ENCODE data around the gene PTH2R. TPM values are rescaled to one million over a fixed set of nuclear protein-coding genes. Genes with fewer than 3 reads are reported as not detected.

The PTH2R gene
- total and polyA plus RNA-seq, 2 donors (not counting 1 experiment from before 2014, with no cell fraction given): not detected

DNA sequence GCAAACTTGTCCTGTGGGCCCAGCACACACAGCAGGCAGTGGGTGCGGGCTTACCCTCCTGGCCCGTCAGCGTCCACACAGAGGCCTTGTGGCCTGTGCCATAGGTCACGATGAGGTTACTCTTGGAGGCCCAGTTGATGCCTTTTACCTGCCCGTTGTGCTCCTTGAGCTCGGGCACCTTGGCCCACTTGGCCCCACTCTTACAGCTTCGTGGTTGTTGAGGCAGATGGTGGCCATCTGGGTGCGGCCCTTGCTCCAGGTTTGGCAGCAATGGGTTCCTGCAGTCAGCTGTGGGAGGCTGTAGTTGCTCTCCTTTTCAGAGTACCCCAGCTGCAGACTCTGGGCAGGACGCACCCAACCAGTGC lies 45.5 kb upstream of the PTH2R start:
- H3K79me2 ChIP-seq (ENCODE audit: control insufficient read depth, insufficient read depth, low read length): no peaks in the 10 kb centered on the region
- no peaks in the 10 kb centered on the region for H3K36me3 ChIP-seq (ENCODE audit: control insufficient read depth, insufficient read depth, low read length)
- no peak for DNase-seq (ENCODE audit: low read depth in 2 of 2)
- no peak overlapping the region for H3K4me3 ChIP-seq (replicated peaks in 1 of 4; ENCODE audit: control extremely low read depth in 1 of 4, insufficient read depth in 1 of 4, low read depth in 3 of 4, low read length in 4 of 4)
- no peaks in the 10 kb centered on the region for H3K27me3 ChIP-seq (ENCODE audit: control insufficient read depth, insufficient read depth, low read length)
- no peak overlapping the region for H3K4me2 ChIP-seq (ENCODE audit: extremely low read depth, insufficient read depth, low read length)
- TF ChIP-seq, protein P1, sequence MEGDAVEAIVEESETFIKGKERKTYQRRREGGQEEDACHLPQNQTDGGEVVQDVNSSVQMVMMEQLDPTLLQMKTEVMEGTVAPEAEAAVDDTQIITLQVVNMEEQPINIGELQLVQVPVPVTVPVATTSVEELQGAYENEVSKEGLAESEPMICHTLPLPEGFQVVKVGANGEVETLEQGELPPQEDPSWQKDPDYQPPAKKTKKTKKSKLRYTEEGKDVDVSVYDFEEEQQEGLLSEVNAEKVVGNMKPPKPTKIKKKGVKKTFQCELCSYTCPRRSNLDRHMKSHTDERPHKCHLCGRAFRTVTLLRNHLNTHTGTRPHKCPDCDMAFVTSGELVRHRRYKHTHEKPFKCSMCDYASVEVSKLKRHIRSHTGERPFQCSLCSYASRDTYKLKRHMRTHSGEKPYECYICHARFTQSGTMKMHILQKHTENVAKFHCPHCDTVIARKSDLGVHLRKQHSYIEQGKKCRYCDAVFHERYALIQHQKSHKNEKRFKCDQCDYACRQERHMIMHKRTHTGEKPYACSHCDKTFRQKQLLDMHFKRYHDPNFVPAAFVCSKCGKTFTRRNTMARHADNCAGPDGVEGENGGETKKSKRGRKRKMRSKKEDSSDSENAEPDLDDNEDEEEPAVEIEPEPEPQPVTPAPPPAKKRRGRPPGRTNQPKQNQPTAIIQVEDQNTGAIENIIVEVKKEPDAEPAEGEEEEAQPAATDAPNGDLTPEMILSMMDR (conservative IDR thresholded peaks at IDR 0.05 in 1 of 2, IDR thresholded peaks at IDR 0.05 in 1 of 2; ENCODE audit: low read depth in 1 of 2, low read length in 2 of 2): no peak
- TF ChIP-seq EZH2 (IDR thresholded peaks at IDR 0.05; ENCODE audit: low read length, missing control alignments): no peak
- no peaks in the 10 kb centered on the region for H4K20me1 ChIP-seq (ENCODE audit: control insufficient read depth, extremely low read depth, insufficient read depth, low read length)
- H2AFZ ChIP-seq (ENCODE audit: low read length): no peak overlapping the region
- H3K9ac ChIP-seq (ENCODE audit: insufficient read depth, low read length): no peak overlapping the region
- peaks cover 2% of the 10 kb centered on the region for H3K4me1 ChIP-seq (ENCODE audit: control insufficient read depth, extremely low read depth, insufficient read depth, low read length)
- no peak overlapping the region for H3K27ac ChIP-seq (ENCODE audit: insufficient read depth, low read length)
- no peaks in the 10 kb centered on the region for H3K9me3 ChIP-seq (ENCODE audit: control insufficient read depth, insufficient read depth, low read depth, low read length)

DNA sequence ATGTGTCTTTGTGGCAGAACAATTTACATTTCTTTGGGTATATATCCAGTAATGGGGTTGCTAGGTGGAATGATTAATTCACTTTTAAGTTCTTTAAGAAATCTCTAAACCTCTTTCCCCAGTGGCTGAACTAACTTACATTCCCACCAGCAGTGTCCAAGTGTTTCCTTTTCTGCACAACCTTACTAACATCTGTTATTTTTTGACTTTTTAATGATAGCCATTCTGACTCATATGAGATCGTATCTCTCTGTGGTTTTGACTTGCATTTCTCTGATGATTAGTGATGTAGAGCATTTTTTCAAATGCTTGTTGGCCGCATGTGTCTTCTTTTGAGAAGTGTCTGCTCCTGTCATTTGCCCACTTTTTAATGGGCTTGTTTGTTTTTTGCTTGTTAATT lies 43.1 kb upstream of the PTH2R start:
- no peak overlapping the region for H3K9ac ChIP-seq (ENCODE audit: insufficient read depth, low read length)
- H3K4me3 ChIP-seq (replicated peaks in 1 of 4; ENCODE audit: control extremely low read depth in 1 of 4, insufficient read depth in 1 of 4, low read depth in 3 of 4, low read length in 4 of 4): no peak overlapping the region
- H2AFZ ChIP-seq (ENCODE audit: low read length): no peak overlapping the region
- H3K79me2 ChIP-seq (ENCODE audit: control insufficient read depth, insufficient read depth, low read length): no peaks in the 10 kb centered on the region
- H4K20me1 ChIP-seq (ENCODE audit: control insufficient read depth, extremely low read depth, insufficient read depth, low read length): no peaks in the 10 kb centered on the region
- no peaks in the 10 kb centered on the region for H3K36me3 ChIP-seq (ENCODE audit: control insufficient read depth, insufficient read depth, low read length)
- H3K27me3 ChIP-seq (ENCODE audit: control insufficient read depth, insufficient read depth, low read length): no peaks in the 10 kb centered on the region
- peaks cover 2% of the 10 kb centered on the region for H3K4me1 ChIP-seq (ENCODE audit: control insufficient read depth, extremely low read depth, insufficient read depth, low read length)
- H3K4me2 ChIP-seq (ENCODE audit: extremely low read depth, insufficient read depth, low read length): no peak overlapping the region
- H3K27ac ChIP-seq (ENCODE audit: insufficient read depth, low read length): no peak overlapping the region
- DNase-seq (ENCODE audit: low read depth in 2 of 2): peak; percentile 68 to 91
- TF ChIP-seq, protein P1 (conservative IDR thresholded peaks at IDR 0.05 in 1 of 2, IDR thresholded peaks at IDR 0.05 in 1 of 2; ENCODE audit: low read depth in 1 of 2, low read length in 2 of 2): no peak
- no peak for TF ChIP-seq EZH2 (IDR thresholded peaks at IDR 0.05; ENCODE audit: low read length, missing control alignments)
- H3K9me3 ChIP-seq (ENCODE audit: control insufficient read depth, insufficient read depth, low read depth, low read length): no peaks in the 10 kb centered on the region

DNA sequence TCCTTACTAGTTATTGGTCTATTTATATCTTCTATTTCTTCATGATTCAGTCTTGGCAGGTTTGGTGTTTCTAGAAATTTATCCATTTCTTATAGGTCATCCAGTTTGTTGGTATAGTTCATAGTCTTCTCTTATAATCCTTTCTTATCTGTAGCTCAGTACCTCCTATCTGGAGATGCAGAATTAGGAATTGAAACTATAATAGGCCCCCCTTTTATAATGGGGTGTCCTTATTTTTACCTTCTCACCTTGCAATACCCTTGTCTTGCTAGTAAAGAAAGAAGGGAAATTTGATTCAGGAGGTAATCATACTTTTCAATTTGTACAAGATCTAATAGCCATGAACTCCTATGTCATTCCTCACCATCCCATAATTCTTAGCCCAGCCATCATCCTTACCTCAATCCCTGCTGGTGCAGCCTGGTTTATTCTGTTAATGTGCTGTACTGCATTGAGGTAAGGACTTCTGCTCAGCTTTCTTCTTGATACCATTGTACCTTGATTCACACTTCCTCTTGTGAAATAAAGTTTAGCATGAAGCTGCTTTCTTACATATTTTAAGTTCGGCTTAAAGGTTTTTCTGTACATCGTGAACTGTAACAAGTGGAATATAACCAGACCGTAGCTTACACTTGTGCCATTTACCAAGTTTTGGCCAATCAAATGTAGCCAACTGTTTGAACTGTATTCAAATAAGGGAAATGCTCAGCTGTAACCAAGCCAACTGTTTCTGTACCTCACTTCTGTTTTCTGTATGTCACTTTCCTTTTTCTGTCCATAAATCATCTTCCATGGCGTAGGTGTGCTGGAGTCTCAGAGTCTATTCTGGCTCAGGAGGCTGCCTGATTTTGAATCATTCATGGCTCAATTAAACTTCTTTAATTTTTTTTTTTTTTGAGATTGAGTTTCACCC lies 40.1 kb upstream of the PTH2R start:
- TF ChIP-seq EZH2 (IDR thresholded peaks at IDR 0.05; ENCODE audit: low read length, missing control alignments): no peak
- TF ChIP-seq, protein P1 (conservative IDR thresholded peaks at IDR 0.05 in 1 of 2, IDR thresholded peaks at IDR 0.05 in 1 of 2; ENCODE audit: low read depth in 1 of 2, low read length in 2 of 2): no peak
- Histone ChIP-seq H3K27ac (ENCODE audit: insufficient read depth, low read length) (no peak overlapping the region), H3K79me2 (ENCODE audit: control insufficient read depth, insufficient read depth, low read length) (no peaks in the 10 kb centered on the region), H3K9ac (ENCODE audit: insufficient read depth, low read length) (no peak overlapping the region), H3K4me1 (ENCODE audit: control insufficient read depth, extremely low read depth, insufficient read depth, low read length) (peaks cover 2% of the 10 kb centered on the region), H3K27me3 (ENCODE audit: control insufficient read depth, insufficient read depth, low read length) (no peaks in the 10 kb centered on the region), H3K4me2 (ENCODE audit: extremely low read depth, insufficient read depth, low read length) (no peak overlapping the region), H3K9me3 (ENCODE audit: control insufficient read depth, insufficient read depth, low read depth, low read length) (no peaks in the 10 kb centered on the region), H4K20me1 (ENCODE audit: control insufficient read depth, extremely low read depth, insufficient read depth, low read length) (no peaks in the 10 kb centered on the region), H3K36me3 (ENCODE audit: control insufficient read depth, insufficient read depth, low read length) (no peaks in the 10 kb centered on the region), H2AFZ (ENCODE audit: low read length) (no peak overlapping the region), H3K4me3 (replicated peaks in 1 of 4; ENCODE audit: control extremely low read depth in 1 of 4, insufficient read depth in 1 of 4, low read depth in 3 of 4, low read length in 4 of 4) (no peak overlapping the region)
- DNase-seq (ENCODE audit: low read depth in 2 of 2): no peak
